A549 (cell line): Measurements from ENCODE around the gene CAPN7. TPM values are rescaled to one million over a fixed set of nuclear protein-coding genes. Genes with fewer than 3 reads are reported as not detected.

Experiments used
- ATAC-seq, 2 experiments: fragments of 200-7000 bp in 1 of 2; fragments of >200 bp in 1 of 2; cut with Nextera tagmentation in 1 of 2; cut with Tn5 transposase in 1 of 2; 3 replicates each; pipeline versions ENCODE4 v1.8.0 to v1.9.1; 2018 to 2020; ENCODE audit warnings: mild to moderate bottlenecking in 1 of 2, moderate library complexity in 1 of 2
- CTCF ChIA-PET: fragments of 300-600 bp; sonication (Branson Sonifier 250); formaldehyde crosslinking; extraction: SDS; loops from one replicate; lab custom pipeline; 2021; ENCODE audit warnings: antibody characterized with exemption, inconsistent platforms; lab: Yijun Ruan, JAX
- POLR2A ChIA-PET: fragments of 350-600 bp; formaldehyde crosslinking; extraction: SDS; loops from one replicate; lab custom pipeline; 2021; ENCODE audit warnings: antibody characterized with exemption, inconsistent platforms; lab: Yijun Ruan, JAX
- DNase-seq, 2 experiments: peaks; one replicate each; pipeline versions ENCODE4 v3.0.0 to v3.0.0-alpha.2; 2011 to 2016; ENCODE audit warnings: low read depth in 1 of 2, low spot score in 1 of 2
- FAIRE-seq: peaks from 2 replicates; lab custom pipeline; 2011; peaks lifted over from hg19 to GRCh38; lab: Jason Lieb, UNC
- H3K27ac ChIP-seq, 2 experiments: fragments of >200 bp; sonication (Bioruptor Twin); formaldehyde crosslinking; 3 replicates each; pipeline ENCODE4 v1.5.1; 2016 to 2017
- H3K4me1 ChIP-seq: fragments of >200 bp; sonication (Bioruptor Twin); formaldehyde crosslinking; 3 replicates; pipeline ENCODE4 v1.6.1; 2016
- H3K4me2 ChIP-seq: fragments of >200 bp; sonication (Bioruptor Twin); formaldehyde crosslinking; 3 replicates; pipeline ENCODE4 v1.6.1; 2016
- H3K4me3 ChIP-seq: fragments of >200 bp; sonication (Bioruptor Twin); formaldehyde crosslinking; 3 replicates; pipeline ENCODE4 v1.5.1; 2016
- H3K9me3 ChIP-seq: fragments of >200 bp; sonication (Bioruptor Twin); formaldehyde crosslinking; 3 replicates; pipeline ENCODE4 v1.6.1; 2016
- CBX2 ChIP-seq: fragments of 200-600 bp; sonication (generic); IDR thresholded peaks from 2 replicates; pipeline ENCODE4 v1.6.1; 2016; ENCODE audit warnings: low read depth, mild to moderate bottlenecking, borderline replicate concordance
- CEBPB ChIP-seq, 2 experiments: fragments of >200 bp in 1 of 2; sonication (Bioruptor Twin) in 1 of 2; formaldehyde crosslinking in 1 of 2; IDR thresholded peaks; 2 replicates each; pipeline ENCODE4 v1.6.1; 2012 to 2016
- EHF ChIP-seq: fragments of 250-450 bp; sonication (Bioruptor Pico); IDR thresholded peaks from 2 replicates; pipeline ENCODE4 v1.5.0; 2020; ENCODE audit warnings: mild to moderate bottlenecking
- EP300 ChIP-seq, 2 experiments: fragments of >200 bp; sonication (Bioruptor Twin); formaldehyde crosslinking; IDR thresholded peaks; 2 replicates in 1 of 2; 3 replicates in 1 of 2; pipeline ENCODE4 v1.6.1; 2016 to 2017
- ESRRA ChIP-seq: fragments of 150-350 bp; IDR thresholded peaks from 2 replicates; pipeline ENCODE4 v1.6.1; 2014; ENCODE audit warnings: mild to moderate bottlenecking, low read length, borderline replicate concordance
- FOSL2 ChIP-seq, 2 experiments: fragments of 450-650 bp in 1 of 2; fragments of >200 bp in 1 of 2; sonication (Bioruptor Twin) in 1 of 2; formaldehyde crosslinking; IDR thresholded peaks; 2 replicates each; pipeline versions ENCODE4 v1.5.0 to v1.6.1; 2016 to 2020; ENCODE audit warnings: mild to moderate bottlenecking in 1 of 2, moderate library complexity in 1 of 2
- FOXS1 ChIP-seq: fragments of 250-450 bp; sonication (Bioruptor Pico); IDR thresholded peaks from 2 replicates; pipeline ENCODE4 v1.5.0; 2020; ENCODE audit warnings: mild to moderate bottlenecking, moderate library complexity
- HDAC2 ChIP-seq: fragments of 200-600 bp; sonication (generic); IDR thresholded peaks from 2 replicates; pipeline ENCODE4 v1.6.1; 2016
- JUNB ChIP-seq: fragments of >200 bp; sonication (Bioruptor Twin); formaldehyde crosslinking; IDR thresholded peaks from 2 replicates; pipeline ENCODE4 v1.6.1; 2016
- MYC ChIP-seq: IDR thresholded peaks from 2 replicates; pipeline ENCODE4 v1.6.1; 2012; ENCODE audit warnings: mild to moderate bottlenecking, inconsistent platforms, low read length, improper control_type of control experiment, borderline replicate concordance
- NR3C1 ChIP-seq: fragments of >200 bp; sonication (Bioruptor Twin); formaldehyde crosslinking; IDR thresholded peaks from 3 replicates; pipeline ENCODE4 v1.6.1; 2017
- POLR2AphosphoS2 ChIP-seq: conservative IDR thresholded peaks from 2 replicates; pipeline ENCODE4 v1.6.1; 2012; ENCODE audit warnings: low read length, improper control_type of control experiment, inconsistent platforms
- RAD21 ChIP-seq, 2 experiments: fragments of >200 bp in 1 of 2; sonication (Bioruptor Twin) in 1 of 2; formaldehyde crosslinking in 1 of 2; IDR thresholded peaks in 1 of 2; conservative IDR thresholded peaks in 1 of 2; 2 replicates in 1 of 2; 3 replicates in 1 of 2; pipeline ENCODE4 v1.6.1; 2012 to 2018; ENCODE audit warnings: inconsistent platforms in 1 of 2
- RCOR1 ChIP-seq: fragments of 150-350 bp; IDR thresholded peaks from 2 replicates; pipeline ENCODE4 v1.6.1; 2014; ENCODE audit warnings: antibody characterized with exemption, low read length, low read depth
- RFX5 ChIP-seq: fragments of 450-650 bp; IDR thresholded peaks from 2 replicates; pipeline ENCODE4 v1.7.1; 2014; ENCODE audit warnings: antibody characterized with exemption, mild to moderate bottlenecking, moderate library complexity
- ZFP36 ChIP-seq: fragments of 450-650 bp; IDR thresholded peaks from 2 replicates; pipeline ENCODE4 v1.6.1; 2014; ENCODE audit warnings: borderline replicate concordance; ENCODE audit not compliant: partially characterized antibody
- ZSCAN20 ChIP-seq: fragments of 250-450 bp; sonication (Bioruptor Pico); IDR thresholded peaks from 2 replicates; pipeline ENCODE4 v1.8.0; 2022; ENCODE audit warnings: mild to moderate bottlenecking, moderate library complexity
- WGBS: methylation state at CpG from one replicate; pipeline ENCODE4 v1.1.6; 2017; ENCODE audit errors: missing lambda C conversion rate; 5-methylcytosine and 5-hydroxymethylcytosine counted together
- polyA plus RNA-seq, 4 experiments: library from polyadenylated mRNA; depleted of rRNA in 3 of 4; stranded (reverse); fragments of >200 nt; fragmentation: RNase III in 1 of 4; extraction: RNeasy Plus Mini Kit Qiagen cat#74134 plus additional on column Dnase treatment in 1 of 4; gene quantifications; 2 replicates in 3 of 4; 3 replicates in 1 of 4; pipeline ENCODE4 v1.2.3, GENCODE V29; 2011 to 2017
- TF ChIP-seq, protein P1 (sequence below): fragments of 450-650 bp; IDR thresholded peaks from 2 replicates; pipeline ENCODE4 v1.6.1; 2014; ENCODE audit warnings: antibody characterized with exemption
- TF ChIP-seq, protein P2 (sequence below): fragments of >200 bp; sonication (Bioruptor Twin); formaldehyde crosslinking; IDR thresholded peaks from 3 replicates; pipeline ENCODE4 v1.5.1; 2016
- TF ChIP-seq, protein P3 (sequence below): fragments of 200-600 bp; sonication (generic); IDR thresholded peaks from 2 replicates; pipeline ENCODE4 v1.6.1; 2016; ENCODE audit warnings: antibody characterized with exemption, mild to moderate bottlenecking, moderate library complexity
- TF ChIP-seq, protein P4 (sequence below): IDR thresholded peaks from 2 replicates; pipeline ENCODE4 v1.6.1; 2012; ENCODE audit warnings: low read depth, borderline replicate concordance
- TF ChIP-seq, protein P5 (sequence below): IDR thresholded peaks from 2 replicates; pipeline ENCODE4 v1.6.1; 2012

Gene CAPN7
- polyA plus RNA-seq, 2 of the 4 experiments (the other 2 are of a cell fraction) = 19.9 to 36.8 TPM

DNA sequence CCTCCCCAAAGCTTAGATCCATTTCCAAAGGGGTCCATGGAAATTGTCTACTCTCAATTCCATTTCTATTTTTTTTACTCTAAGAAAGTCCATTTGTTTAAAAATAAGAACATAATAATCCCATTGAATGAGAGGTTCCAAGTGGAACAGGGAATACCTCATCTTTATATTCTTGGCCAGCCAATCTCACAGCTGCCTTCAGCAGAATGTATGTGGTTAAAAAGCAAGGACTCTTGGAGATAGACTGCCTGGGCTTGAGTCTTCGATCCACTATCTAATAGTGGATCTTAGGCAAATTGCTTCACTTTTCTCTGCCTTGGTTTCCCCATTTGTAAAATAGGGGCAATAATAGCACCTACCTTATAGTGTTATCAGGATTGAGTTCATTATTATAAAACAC lies 24.5 kb upstream of the CAPN7 start:
- peaks cover 3% of the 10 kb centered on the region; the same call in 1 of the 3 replicates for H3K9me3 ChIP-seq
- H3K4me1 ChIP-seq = no peaks in the 10 kb centered on the region
- CTCF ChIA-PET = interaction anchor here (2.4 kb wide), 1 partner anchor 24 kb away, joined by 7 read pairs; the partner anchor contains the start of gene CAPN7
- no peak overlapping the region for H3K4me2 ChIP-seq
- no peak for ATAC-seq
- H3K27ac ChIP-seq = no peak overlapping the region
- FAIRE-seq = no peak
- 11% methylated on average over 1 of the region's 1 CpG for WGBS
- TF ChIP-seq, protein P1, sequence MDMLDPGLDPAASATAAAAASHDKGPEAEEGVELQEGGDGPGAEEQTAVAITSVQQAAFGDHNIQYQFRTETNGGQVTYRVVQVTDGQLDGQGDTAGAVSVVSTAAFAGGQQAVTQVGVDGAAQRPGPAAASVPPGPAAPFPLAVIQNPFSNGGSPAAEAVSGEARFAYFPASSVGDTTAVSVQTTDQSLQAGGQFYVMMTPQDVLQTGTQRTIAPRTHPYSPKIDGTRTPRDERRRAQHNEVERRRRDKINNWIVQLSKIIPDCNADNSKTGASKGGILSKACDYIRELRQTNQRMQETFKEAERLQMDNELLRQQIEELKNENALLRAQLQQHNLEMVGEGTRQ = no peak
- TF ChIP-seq FOSL2 (IDR thresholded peaks at IDR 0.05) (no peak), FOSL2 (CRISPR knock-in tag; IDR thresholded peaks at IDR 0.05) (no peak)
- POLR2A ChIA-PET = no interaction called here
- no peak overlapping the region for H3K4me3 ChIP-seq
- no peak for DNase-seq

DNA sequence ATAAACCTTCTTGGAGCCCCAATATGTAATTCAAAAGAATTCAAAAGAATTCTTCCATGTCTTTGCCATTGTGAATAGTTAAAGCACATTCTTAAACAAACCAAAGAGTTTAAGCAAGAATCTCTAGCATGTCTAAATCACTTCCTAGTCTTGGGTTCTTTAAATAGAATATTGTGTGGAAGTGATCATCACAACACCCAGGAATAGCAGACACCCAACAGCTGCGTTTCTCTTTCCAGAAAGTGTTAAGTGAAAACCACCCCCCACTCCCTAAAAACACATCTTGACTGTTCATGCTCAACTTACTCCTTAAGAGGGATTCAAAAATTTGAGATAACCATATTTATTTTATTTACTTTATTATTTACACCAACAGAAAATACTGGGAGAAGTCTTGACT lies 24.1 kb upstream of the CAPN7 start:
- Histone ChIP-seq H3K9me3 (peaks cover 3% of the 10 kb centered on the region; the same call in 1 of the 3 replicates), H3K27ac (no peak overlapping the region), H3K4me2 (no peak overlapping the region), H3K4me3 (no peak overlapping the region), H3K4me1 (no peaks in the 10 kb centered on the region)
- ChIA-PET POLR2A (no interaction called here), CTCF (interaction anchor here (1.2 kb wide), 1 partner anchor 73 kb away, joined by 3 read pairs; no protein-coding TSS in a partner anchor)
- ATAC-seq = no peak
- no peak for DNase-seq
- TF ChIP-seq FOXS1 = no peak
- TF ChIP-seq HDAC2 = no peak
- TF ChIP-seq JUNB = no peak
- TF ChIP-seq ESRRA = no peak
- TF ChIP-seq MYC = no peak
- no peak for TF ChIP-seq CBX2
- no peak for TF ChIP-seq NR3C1
- TF ChIP-seq RAD21 (conservative IDR thresholded peaks at IDR 0.05 in 1 of 2, IDR thresholded peaks at IDR 0.05 in 1 of 2) = no peak
- no peak for FAIRE-seq
- WGBS = 46% methylated on average over 1 of the region's 1 CpG

DNA sequence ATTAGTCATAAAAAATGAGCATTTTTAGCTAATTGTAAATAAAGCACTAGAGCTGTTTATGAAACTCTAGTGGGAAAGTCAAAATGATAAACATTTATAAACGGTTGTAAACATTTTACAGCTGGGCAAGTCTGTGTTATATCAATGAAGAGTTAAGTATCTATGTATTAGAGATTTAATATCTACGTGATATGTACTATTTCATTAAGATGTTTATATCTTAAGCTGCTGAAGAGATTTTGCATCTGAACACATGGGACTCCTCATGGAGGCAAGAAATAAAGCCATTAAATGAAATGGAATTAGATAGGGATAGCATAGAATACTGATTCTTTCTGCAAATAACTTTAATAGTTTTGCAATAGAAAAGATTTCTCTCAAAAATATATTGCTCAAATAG lies 23.0 kb upstream of the CAPN7 start:
- WGBS = 40% methylated on average over 2 of the region's 2 CpGs
- TF ChIP-seq FOXS1 (no peak), RFX5 (no peak), RCOR1 (no peak), CEBPB (IDR thresholded peaks at IDR 0.05) (no peak), FOSL2 (IDR thresholded peaks at IDR 0.05) (no peak), FOSL2 (CRISPR knock-in tag; IDR thresholded peaks at IDR 0.05) (no peak), EP300 (IDR thresholded peaks at IDR 0.05) (no peak), ZSCAN20 (CRISPR knock-in tag) (no peak)
- TF ChIP-seq, protein P2, sequence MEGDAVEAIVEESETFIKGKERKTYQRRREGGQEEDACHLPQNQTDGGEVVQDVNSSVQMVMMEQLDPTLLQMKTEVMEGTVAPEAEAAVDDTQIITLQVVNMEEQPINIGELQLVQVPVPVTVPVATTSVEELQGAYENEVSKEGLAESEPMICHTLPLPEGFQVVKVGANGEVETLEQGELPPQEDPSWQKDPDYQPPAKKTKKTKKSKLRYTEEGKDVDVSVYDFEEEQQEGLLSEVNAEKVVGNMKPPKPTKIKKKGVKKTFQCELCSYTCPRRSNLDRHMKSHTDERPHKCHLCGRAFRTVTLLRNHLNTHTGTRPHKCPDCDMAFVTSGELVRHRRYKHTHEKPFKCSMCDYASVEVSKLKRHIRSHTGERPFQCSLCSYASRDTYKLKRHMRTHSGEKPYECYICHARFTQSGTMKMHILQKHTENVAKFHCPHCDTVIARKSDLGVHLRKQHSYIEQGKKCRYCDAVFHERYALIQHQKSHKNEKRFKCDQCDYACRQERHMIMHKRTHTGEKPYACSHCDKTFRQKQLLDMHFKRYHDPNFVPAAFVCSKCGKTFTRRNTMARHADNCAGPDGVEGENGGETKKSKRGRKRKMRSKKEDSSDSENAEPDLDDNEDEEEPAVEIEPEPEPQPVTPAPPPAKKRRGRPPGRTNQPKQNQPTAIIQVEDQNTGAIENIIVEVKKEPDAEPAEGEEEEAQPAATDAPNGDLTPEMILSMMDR = no peak
- no peak overlapping the region for H3K4me2 ChIP-seq
- H3K27ac ChIP-seq = no peak overlapping the region
- H3K4me1 ChIP-seq = no peaks in the 10 kb centered on the region
- ChIA-PET CTCF (interaction anchor here (1.2 kb wide), 1 partner anchor 74 kb away, joined by 3 read pairs; no protein-coding TSS in a partner anchor), POLR2A (no interaction called here)
- FAIRE-seq (no peak), DNase-seq (no peak), ATAC-seq (no peak)
- H3K9me3 ChIP-seq = peaks cover 3% of the 10 kb centered on the region; the same call in 1 of the 3 replicates
- no peak overlapping the region for H3K4me3 ChIP-seq

DNA sequence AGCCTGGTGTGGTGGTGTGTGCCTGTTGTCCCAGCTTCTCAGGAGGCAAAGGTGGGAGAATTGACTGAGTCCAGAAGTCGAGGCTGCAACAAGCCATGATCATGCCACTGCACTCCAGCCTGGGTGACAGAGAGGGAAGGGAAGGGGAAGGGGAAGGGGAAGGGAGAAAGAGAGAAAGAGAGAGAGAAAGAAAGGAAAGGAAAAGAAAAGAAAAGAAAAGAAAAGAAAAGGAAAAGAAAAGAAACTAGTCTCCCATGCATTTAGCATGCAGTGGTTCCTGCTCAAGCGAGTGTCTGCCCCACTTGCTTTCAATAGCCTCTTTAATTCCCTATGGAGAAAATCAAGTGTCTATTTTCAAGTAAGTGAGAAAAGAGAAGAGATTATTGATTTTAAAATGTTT lies 20.6 kb upstream of the CAPN7 start:
- WGBS = 88% methylated on average over 2 of the region's 2 CpGs
- H3K4me3 ChIP-seq = no peak overlapping the region
- DNase-seq (no peak), FAIRE-seq (no peak), ATAC-seq (no peak)
- no peak overlapping the region for H3K27ac ChIP-seq
- H3K4me1 ChIP-seq = no peaks in the 10 kb centered on the region
- ChIA-PET POLR2A (no interaction called here), CTCF (interaction anchor here (0.6 to 2.9 kb wide), 5 partner anchors 14 to 625 kb away, joined by 3 to 13 read pairs (median 3); partner anchors contain the start of gene CAPN7)
- H3K4me2 ChIP-seq = no peak overlapping the region
- peaks cover 3% of the 10 kb centered on the region; the same call in 1 of the 3 replicates for H3K9me3 ChIP-seq
- no peak for TF ChIP-seq EHF (CRISPR knock-in tag)
- TF ChIP-seq, protein P3, sequence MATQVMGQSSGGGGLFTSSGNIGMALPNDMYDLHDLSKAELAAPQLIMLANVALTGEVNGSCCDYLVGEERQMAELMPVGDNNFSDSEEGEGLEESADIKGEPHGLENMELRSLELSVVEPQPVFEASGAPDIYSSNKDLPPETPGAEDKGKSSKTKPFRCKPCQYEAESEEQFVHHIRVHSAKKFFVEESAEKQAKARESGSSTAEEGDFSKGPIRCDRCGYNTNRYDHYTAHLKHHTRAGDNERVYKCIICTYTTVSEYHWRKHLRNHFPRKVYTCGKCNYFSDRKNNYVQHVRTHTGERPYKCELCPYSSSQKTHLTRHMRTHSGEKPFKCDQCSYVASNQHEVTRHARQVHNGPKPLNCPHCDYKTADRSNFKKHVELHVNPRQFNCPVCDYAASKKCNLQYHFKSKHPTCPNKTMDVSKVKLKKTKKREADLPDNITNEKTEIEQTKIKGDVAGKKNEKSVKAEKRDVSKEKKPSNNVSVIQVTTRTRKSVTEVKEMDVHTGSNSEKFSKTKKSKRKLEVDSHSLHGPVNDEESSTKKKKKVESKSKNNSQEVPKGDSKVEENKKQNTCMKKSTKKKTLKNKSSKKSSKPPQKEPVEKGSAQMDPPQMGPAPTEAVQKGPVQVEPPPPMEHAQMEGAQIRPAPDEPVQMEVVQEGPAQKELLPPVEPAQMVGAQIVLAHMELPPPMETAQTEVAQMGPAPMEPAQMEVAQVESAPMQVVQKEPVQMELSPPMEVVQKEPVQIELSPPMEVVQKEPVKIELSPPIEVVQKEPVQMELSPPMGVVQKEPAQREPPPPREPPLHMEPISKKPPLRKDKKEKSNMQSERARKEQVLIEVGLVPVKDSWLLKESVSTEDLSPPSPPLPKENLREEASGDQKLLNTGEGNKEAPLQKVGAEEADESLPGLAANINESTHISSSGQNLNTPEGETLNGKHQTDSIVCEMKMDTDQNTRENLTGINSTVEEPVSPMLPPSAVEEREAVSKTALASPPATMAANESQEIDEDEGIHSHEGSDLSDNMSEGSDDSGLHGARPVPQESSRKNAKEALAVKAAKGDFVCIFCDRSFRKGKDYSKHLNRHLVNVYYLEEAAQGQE = no peak
- TF ChIP-seq, protein P4, sequence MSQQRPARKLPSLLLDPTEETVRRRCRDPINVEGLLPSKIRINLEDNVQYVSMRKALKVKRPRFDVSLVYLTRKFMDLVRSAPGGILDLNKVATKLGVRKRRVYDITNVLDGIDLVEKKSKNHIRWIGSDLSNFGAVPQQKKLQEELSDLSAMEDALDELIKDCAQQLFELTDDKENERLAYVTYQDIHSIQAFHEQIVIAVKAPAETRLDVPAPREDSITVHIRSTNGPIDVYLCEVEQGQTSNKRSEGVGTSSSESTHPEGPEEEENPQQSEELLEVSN = no peak
- no peak for TF ChIP-seq POLR2AphosphoS2
- no peak for TF ChIP-seq ZFP36
- TF ChIP-seq RFX5 = no peak
- TF ChIP-seq, protein P5, sequence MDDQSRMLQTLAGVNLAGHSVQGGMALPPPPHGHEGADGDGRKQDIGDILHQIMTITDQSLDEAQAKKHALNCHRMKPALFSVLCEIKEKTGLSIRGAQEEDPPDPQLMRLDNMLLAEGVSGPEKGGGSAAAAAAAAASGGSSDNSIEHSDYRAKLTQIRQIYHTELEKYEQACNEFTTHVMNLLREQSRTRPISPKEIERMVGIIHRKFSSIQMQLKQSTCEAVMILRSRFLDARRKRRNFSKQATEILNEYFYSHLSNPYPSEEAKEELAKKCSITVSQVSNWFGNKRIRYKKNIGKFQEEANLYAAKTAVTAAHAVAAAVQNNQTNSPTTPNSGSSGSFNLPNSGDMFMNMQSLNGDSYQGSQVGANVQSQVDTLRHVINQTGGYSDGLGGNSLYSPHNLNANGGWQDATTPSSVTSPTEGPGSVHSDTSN = no peak
- TF ChIP-seq ESRRA = no peak
